Activated B cell treated with CpG ODN at 0.5 μM for 24 hours (primary cell): ENCODE data around the gene PLPPR1. TPM values are rescaled to one million over a fixed set of nuclear protein-coding genes. Genes with fewer than 3 reads are reported as not detected.

ENCODE experiments used
- ATAC-seq: fragments of 200-7000 bp; cut with Tn5 transposase; one replicate; pipeline ENCODE4 v1.10.0; 2021; ENCODE audit warnings: low read depth, mild to moderate bottlenecking, moderate library complexity
- CTCF ChIA-PET: fragments of 350-600 bp; sonication (Branson Sonifier 250); formaldehyde crosslinking; loops from one replicate; lab custom pipeline; 2021; ENCODE audit warnings: antibody characterized with exemption; lab: Charles Lee
- POLR2A ChIA-PET: fragments of 350-600 bp; sonication (Branson Sonifier 250); formaldehyde crosslinking; loops from one replicate; lab custom pipeline; 2021; ENCODE audit warnings: antibody characterized with exemption; lab: Charles Lee
- DNase-seq: peaks from one replicate; pipeline ENCODE4 v3.0.0; 2022
- H3K27ac Mint-ChIP-seq: one replicate; pipeline ENCODE4 v1.8.0; 2020; ENCODE audit warnings: mixed read lengths
- H3K27me3 Mint-ChIP-seq: one replicate; pipeline ENCODE4 v1.8.0; 2021; ENCODE audit warnings: mixed read lengths
- H3K36me3 Mint-ChIP-seq: one replicate; pipeline ENCODE4 v1.8.0; 2021; ENCODE audit warnings: low read depth, mixed read lengths
- H3K4me1 Mint-ChIP-seq: one replicate; pipeline ENCODE4 v1.8.0; 2021; ENCODE audit warnings: mixed read lengths
- H3K4me3 Mint-ChIP-seq: one replicate; pipeline ENCODE4 v1.8.0; 2020; ENCODE audit warnings: mild to moderate bottlenecking, mixed read lengths
- H3K9me3 Mint-ChIP-seq: one replicate; pipeline ENCODE4 v1.8.0; 2020; ENCODE audit warnings: mixed read lengths
- intact Hi-C: fragments of 100-400 bp; cut with micrococcal nuclease; formaldehyde crosslinking; loops from one replicate; pipeline ENCODE4 v1.15.1; 2024
- total RNA-seq: library from RNA; stranded (reverse); gene quantifications from 2 replicates; pipeline ENCODE4 v1.2.3, GENCODE V29; 2022
- TF ChIP-seq, protein P1 (sequence below): fragments of 200-600 bp; IDR thresholded peaks from one replicate; pipeline ENCODE4 v1.8.0; 2022; ENCODE audit warnings: antibody characterized with exemption, mild to moderate bottlenecking

The PLPPR1 gene
- total RNA-seq, result not detected in 2 replicates

DNA sequence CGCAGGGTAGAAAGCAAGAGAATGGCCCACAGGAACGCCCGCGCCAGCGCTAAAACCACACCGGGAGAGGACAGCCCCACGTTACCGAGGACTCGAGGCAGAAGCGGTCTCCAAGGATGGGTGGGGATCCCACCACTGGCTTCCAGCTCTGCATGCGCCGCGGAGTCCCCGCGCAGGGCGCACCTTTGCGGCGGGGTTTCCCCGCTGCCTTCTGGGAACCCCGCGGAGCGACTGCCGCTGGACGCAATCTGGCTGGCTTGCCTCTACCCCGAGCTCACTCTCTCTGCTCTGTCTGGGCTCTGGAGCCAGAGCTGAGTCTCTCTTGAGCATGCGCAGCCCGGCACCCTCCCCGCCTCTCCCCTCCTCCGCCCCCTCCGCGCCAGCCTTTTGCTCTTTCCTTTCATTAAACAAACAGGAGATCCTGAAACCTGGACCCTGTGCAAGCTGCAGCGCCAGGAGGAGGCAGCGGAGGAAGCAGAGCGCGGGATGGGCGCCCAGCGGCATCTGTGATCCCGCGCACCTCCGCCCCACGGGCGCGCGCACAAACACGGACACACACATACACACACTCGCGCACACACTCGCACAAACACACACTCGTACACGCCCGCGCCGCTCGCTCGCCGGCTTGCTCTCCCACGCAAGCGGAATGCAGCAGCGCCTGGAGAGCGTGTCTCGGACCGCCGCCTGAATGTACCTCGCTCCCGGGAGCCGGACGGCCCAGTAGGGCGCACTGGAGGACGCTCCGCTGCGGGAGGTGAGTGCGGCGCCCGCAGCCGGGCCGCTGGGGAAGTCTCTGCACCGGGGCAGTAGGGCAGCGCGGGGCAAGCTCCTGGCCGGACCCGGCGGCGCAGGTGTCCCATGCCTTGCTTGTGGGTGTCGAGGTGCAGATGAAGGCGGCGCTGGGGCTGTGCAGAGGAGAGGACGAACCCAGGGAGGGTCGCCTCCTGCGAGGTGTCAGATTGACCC lies at the start of gene PLPPR1:
Gene PLPPR1 (plus strand): TSS at position 382 of the 969 bp plus-strand sequence.
- ChIA-PET POLR2A (no interaction called here), CTCF (no interaction called here)
- no peak for ATAC-seq
- TF ChIP-seq, protein P1, sequence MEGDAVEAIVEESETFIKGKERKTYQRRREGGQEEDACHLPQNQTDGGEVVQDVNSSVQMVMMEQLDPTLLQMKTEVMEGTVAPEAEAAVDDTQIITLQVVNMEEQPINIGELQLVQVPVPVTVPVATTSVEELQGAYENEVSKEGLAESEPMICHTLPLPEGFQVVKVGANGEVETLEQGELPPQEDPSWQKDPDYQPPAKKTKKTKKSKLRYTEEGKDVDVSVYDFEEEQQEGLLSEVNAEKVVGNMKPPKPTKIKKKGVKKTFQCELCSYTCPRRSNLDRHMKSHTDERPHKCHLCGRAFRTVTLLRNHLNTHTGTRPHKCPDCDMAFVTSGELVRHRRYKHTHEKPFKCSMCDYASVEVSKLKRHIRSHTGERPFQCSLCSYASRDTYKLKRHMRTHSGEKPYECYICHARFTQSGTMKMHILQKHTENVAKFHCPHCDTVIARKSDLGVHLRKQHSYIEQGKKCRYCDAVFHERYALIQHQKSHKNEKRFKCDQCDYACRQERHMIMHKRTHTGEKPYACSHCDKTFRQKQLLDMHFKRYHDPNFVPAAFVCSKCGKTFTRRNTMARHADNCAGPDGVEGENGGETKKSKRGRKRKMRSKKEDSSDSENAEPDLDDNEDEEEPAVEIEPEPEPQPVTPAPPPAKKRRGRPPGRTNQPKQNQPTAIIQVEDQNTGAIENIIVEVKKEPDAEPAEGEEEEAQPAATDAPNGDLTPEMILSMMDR, result no peak
- H3K27ac Mint-ChIP-seq, result no peak within 1 kb of the TSS
- H3K4me3 Mint-ChIP-seq, result no peak within 1 kb of the TSS
- intact Hi-C loops, result no loop called here
- no peaks in the 10 kb centered on the region for H3K9me3 Mint-ChIP-seq
- H3K27me3 Mint-ChIP-seq, result peaks cover 45% of the 10 kb centered on the region
- no peaks in the 10 kb centered on the region for H3K4me1 Mint-ChIP-seq
- H3K36me3 Mint-ChIP-seq, result no peaks in the 10 kb centered on the region
- no peak for DNase-seq

DNA sequence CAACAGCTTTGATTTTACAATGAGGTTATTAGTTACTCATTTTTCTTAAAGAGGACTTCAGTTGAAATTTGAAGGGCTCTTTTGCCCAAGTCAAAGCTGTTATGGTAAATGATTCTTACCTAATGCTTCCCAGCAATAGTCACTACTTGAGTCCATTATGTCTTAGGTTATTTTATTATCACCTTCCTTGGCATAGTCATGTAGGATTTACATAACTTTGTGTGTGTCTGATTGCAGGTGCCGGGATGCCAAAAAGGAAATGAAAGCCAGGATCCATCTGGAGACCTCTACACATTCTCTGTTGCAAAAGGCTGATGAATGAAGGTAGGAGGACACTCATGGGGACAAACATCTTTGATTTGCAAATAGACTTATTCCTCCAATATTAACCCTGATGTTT lies 38.8 kb upstream of the PLPPR1 start:
- ATAC-seq (no peak), DNase-seq (no peak)
- H3K4me1 Mint-ChIP-seq, result no peaks in the 10 kb centered on the region
- no peak overlapping the region for H3K27ac Mint-ChIP-seq
- ChIA-PET CTCF (no interaction called here), POLR2A (no interaction called here)
- TF ChIP-seq, protein P1, result no peak
- intact Hi-C loops, result no loop called here
- H3K4me3 Mint-ChIP-seq, result no peak overlapping the region
- no peaks in the 10 kb centered on the region for H3K27me3 Mint-ChIP-seq
- no peaks in the 10 kb centered on the region for H3K36me3 Mint-ChIP-seq
- H3K9me3 Mint-ChIP-seq, result no peaks in the 10 kb centered on the region

DNA sequence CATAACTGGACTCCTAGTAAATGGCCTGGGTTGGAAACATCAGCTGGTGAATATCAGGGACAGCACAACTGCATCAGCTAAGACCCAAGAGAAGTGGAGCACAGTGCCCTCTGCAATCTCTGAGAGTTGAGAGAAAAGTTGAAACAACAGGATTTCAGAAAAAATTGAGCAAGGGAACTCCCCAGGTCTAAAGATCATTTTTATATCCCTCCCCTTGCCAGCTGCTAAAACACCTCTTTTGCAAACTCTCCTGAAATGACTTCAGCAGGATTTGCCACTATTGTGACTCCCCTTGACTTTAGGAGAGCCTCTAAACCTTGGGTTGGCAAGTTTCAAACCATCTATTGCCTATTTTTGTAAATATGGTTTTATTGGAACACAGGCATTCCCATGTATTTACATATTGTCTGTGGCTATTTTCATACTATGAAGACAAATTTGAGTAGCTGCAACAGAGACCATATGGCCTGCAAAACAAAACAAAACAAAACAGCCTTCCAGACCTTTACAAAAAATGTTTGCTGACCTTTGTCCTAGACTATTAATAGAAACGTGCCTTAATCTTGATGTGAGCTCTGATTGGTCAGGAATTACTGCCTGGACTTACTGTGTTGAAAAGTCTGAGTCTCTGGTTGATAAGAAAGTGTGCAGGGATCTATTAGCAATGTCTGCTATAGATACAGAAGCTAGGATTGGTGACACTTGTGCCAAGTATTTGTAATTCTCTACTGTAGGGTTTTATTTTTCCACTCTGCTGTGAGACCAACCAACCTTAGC lies 37.7 kb upstream of the PLPPR1 start:
- ATAC-seq (no peak), DNase-seq (no peak)
- Mint-ChIP-seq H3K36me3 (no peaks in the 10 kb centered on the region), H3K4me3 (no peak overlapping the region), H3K4me1 (no peaks in the 10 kb centered on the region), H3K9me3 (no peaks in the 10 kb centered on the region), H3K27ac (no peak overlapping the region), H3K27me3 (no peaks in the 10 kb centered on the region)
- ChIA-PET CTCF (no interaction called here), POLR2A (no interaction called here)
- intact Hi-C loops, result no loop called here
- TF ChIP-seq, protein P1, result no peak

DNA sequence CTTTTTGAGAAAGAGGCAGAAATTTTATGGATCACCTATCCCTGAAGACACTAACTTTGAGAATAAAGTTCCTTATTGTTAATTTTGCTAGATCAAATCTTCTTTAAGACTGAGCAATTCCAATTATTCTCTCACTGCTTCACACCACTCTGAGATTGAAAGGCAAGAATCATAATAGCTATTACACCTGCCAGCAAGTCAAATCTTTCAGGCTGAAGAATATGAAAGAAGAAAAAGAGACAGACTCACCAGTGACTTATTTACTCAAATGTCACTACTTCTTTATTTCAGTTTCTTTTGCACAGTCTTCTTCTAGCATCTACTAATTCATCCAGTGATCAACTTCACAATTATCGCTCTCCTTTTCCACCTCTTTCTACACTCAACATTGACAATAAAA lies 35.9 kb upstream of the PLPPR1 start:
- Mint-ChIP-seq H3K27ac (no peak overlapping the region), H3K27me3 (no peaks in the 10 kb centered on the region), H3K36me3 (no peaks in the 10 kb centered on the region), H3K4me3 (no peak overlapping the region), H3K4me1 (no peaks in the 10 kb centered on the region), H3K9me3 (no peaks in the 10 kb centered on the region)
- ChIA-PET POLR2A (no interaction called here), CTCF (no interaction called here)
- intact Hi-C loops, result no loop called here
- TF ChIP-seq, protein P1, result no peak
- ATAC-seq (no peak), DNase-seq (no peak)

DNA sequence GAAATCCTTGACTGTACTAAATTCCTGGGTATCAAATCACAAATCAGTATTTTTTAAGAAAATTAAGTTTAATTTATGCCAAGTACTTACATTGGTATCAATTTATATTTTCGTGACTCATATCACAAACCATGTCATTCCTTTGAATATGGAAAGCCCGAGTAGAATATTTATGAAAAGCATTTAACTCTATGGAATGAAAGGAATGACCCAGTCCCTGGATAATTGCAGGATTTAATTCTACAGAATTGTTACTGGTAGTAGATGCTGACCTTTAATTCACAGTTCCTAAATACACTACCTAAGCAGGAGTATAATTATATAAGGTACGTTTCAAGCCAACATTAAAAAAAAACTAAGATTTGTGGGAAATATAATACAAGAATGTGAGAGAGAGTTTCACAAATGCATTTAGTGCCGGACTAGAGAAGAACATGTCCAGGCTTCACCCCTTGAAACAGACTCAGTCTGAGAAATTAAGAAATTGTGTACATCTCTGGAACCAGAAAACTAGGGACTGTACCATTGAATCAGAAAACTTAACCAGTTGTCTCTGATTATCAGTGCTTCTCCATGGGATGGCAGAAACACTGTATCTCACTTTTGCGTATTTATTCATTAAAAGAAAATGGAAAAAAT lies 28.5 kb upstream of the PLPPR1 start:
- no peaks in the 10 kb centered on the region for H3K36me3 Mint-ChIP-seq
- no peaks in the 10 kb centered on the region for H3K4me1 Mint-ChIP-seq
- ChIA-PET CTCF (no interaction called here), POLR2A (no interaction called here)
- ATAC-seq (no peak), DNase-seq (no peak)
- H3K27me3 Mint-ChIP-seq, result peaks cover 2% of the 10 kb centered on the region
- H3K27ac Mint-ChIP-seq, result no peak overlapping the region
- TF ChIP-seq, protein P1, result no peak
- no peaks in the 10 kb centered on the region for H3K9me3 Mint-ChIP-seq
- no peak overlapping the region for H3K4me3 Mint-ChIP-seq
- intact Hi-C loops, result no loop called here
